B cell (primary cell): ENCODE data around the gene OR6M1. TPM values are rescaled to one million over a fixed set of nuclear protein-coding genes. Genes with fewer than 3 reads are reported as not detected.

Experiments used
- ATAC-seq: fragments of 200-7000 bp; cut with Tn5 transposase; one replicate; pipeline ENCODE4 v1.10.0; 2021; ENCODE audit warnings: low read depth, mild to moderate bottlenecking, moderate number of reproducible peaks, moderate library complexity
- CTCF ChIA-PET: fragments of 350-600 bp; sonication (Branson Sonifier 250); formaldehyde crosslinking; loops from one replicate; lab custom pipeline; 2021; ENCODE audit warnings: antibody characterized with exemption, inconsistent platforms; lab: Charles Lee
- POLR2A ChIA-PET: fragments of 350-600 bp; sonication (Branson Sonifier 250); formaldehyde crosslinking; loops from one replicate; lab custom pipeline; 2021; ENCODE audit warnings: antibody characterized with exemption; lab: Charles Lee
- DNase-seq: peaks from one replicate; pipeline ENCODE4 v3.0.0; 2013
- H2AFZ ChIP-seq: 2 replicates; pipeline ENCODE4 v1.6.1; 2012; ENCODE audit warnings: mild to moderate bottlenecking, low read depth, low read length; ENCODE audit not compliant: insufficient read depth, poor library complexity, severe bottlenecking
- H3K27ac ChIP-seq, 2 donors: 1 replicate in 1 of 2; 2 replicates in 1 of 2; pipeline ENCODE4 v1.5.1; 2012 to 2013; ENCODE audit warnings: low read length in 2 of 2, mild to moderate bottlenecking in 2 of 2, moderate library complexity in 1 of 2
- H3K27me3 ChIP-seq, 4 experiments: fragments of 200-600 bp in 1 of 4; sonication (generic) in 1 of 4; replicated peaks in 1 of 4; 1 replicate in 2 of 4; 2 replicates in 2 of 4; pipeline versions ENCODE4 v1.6.1 to v1.7.0; 2013 to 2016; ENCODE audit warnings: low read length in 3 of 4, mild to moderate bottlenecking in 2 of 4, mixed read lengths in 1 of 4, moderate library complexity in 1 of 4; ENCODE audit not compliant: insufficient read depth in 4 of 4, control insufficient read depth in 3 of 4; ENCODE audit errors: control extremely low read depth in 1 of 4
- H3K36me3 ChIP-seq, 2 experiments: replicated peaks in 1 of 2; 1 replicate in 1 of 2; 2 replicates in 1 of 2; pipeline versions ENCODE4 v1.6.1 to v1.7.1; 2013; ENCODE audit warnings: low read length in 1 of 2; ENCODE audit not compliant: insufficient read depth in 2 of 2, control insufficient read depth in 1 of 2; ENCODE audit errors: control extremely low read depth in 1 of 2, extremely low read depth in 1 of 2
- H3K4me1 ChIP-seq, 2 donors: fragments of 200-600 bp in 1 of 2; sonication (generic) in 1 of 2; 1 replicate in 1 of 2; 2 replicates in 1 of 2; pipeline versions ENCODE4 v1.5.1 to v1.6.1; 2013 to 2017; ENCODE audit warnings: low read length in 2 of 2; ENCODE audit not compliant: control insufficient read depth in 2 of 2, insufficient read depth in 2 of 2
- H3K4me2 ChIP-seq: replicated peaks from 2 replicates; pipeline ENCODE3; 2012; ENCODE audit warnings: mild to moderate bottlenecking, low read depth, low read length; ENCODE audit not compliant: poor library complexity, severe bottlenecking
- H3K4me3 ChIP-seq, 5 experiments: fragments of 200-600 bp in 1 of 5; sonication (generic) in 1 of 5; 1 replicate in 3 of 5; 2 replicates in 2 of 5; pipeline versions ENCODE4 v1.5.1 to v1.7.0; 2011 to 2016; ENCODE audit warnings: low read length in 4 of 5, mild to moderate bottlenecking in 4 of 5, low read depth in 2 of 5, control low read depth in 1 of 5, moderate library complexity in 1 of 5; ENCODE audit not compliant: insufficient read depth in 1 of 5; ENCODE audit errors: control extremely low read depth in 1 of 5, extremely low read depth in 1 of 5
- H3K79me2 ChIP-seq: fragments of 200-600 bp; sonication (generic); one replicate; pipeline ENCODE4 v1.6.0; 2016; ENCODE audit warnings: low read length; ENCODE audit not compliant: control insufficient read depth, insufficient read depth
- H3K9ac ChIP-seq: fragments of 200-600 bp; sonication (generic); 2 replicates; pipeline ENCODE4 v1.6.1; 2017; ENCODE audit warnings: mild to moderate bottlenecking, low read length, moderate library complexity
- H3K9me3 ChIP-seq, 3 donors: one replicate each; pipeline versions ENCODE4 v1.6.1 to v1.7.1; 2013; ENCODE audit warnings: low read length in 2 of 3; ENCODE audit not compliant: control insufficient read depth in 2 of 3, insufficient read depth in 1 of 3; ENCODE audit errors: control extremely low read depth in 1 of 3
- H4K20me1 ChIP-seq: 2 replicates; pipeline ENCODE4 v1.6.0; 2012; ENCODE audit warnings: mild to moderate bottlenecking, low read length; ENCODE audit not compliant: insufficient read depth, control insufficient read depth, poor library complexity, severe bottlenecking
- H3K27ac Mint-ChIP-seq: one replicate; pipeline ENCODE4 v1.8.0; 2021; ENCODE audit warnings: mixed read lengths
- H3K27me3 Mint-ChIP-seq: one replicate; pipeline ENCODE4 v1.8.0; 2021; ENCODE audit warnings: mixed read lengths
- H3K4me1 Mint-ChIP-seq: one replicate; pipeline ENCODE4 v1.8.0; 2021; ENCODE audit warnings: mixed read lengths
- H3K4me3 Mint-ChIP-seq: one replicate; pipeline ENCODE4 v1.8.0; 2021; ENCODE audit warnings: mixed read lengths
- H3K9me3 Mint-ChIP-seq: one replicate; pipeline ENCODE4 v1.8.0; 2022; ENCODE audit warnings: mixed read lengths; ENCODE audit not compliant: insufficient read depth
- EZH2 ChIP-seq: IDR thresholded peaks from 2 replicates; pipeline ENCODE4 v1.6.1; 2012; ENCODE audit warnings: borderline replicate concordance, low read depth, mild to moderate bottlenecking, moderate library complexity, low read length; ENCODE audit not compliant: insufficient read depth, poor library complexity, severe bottlenecking
- WGBS: methylation state at CpG from one replicate; pipeline ENCODE4 v1.1.5; 2013; ENCODE audit warnings: missing lambda C conversion rate; ENCODE audit not compliant: insufficient coverage; 5-methylcytosine and 5-hydroxymethylcytosine counted together
- intact Hi-C: fragments of 100-400 bp; cut with micrococcal nuclease; formaldehyde crosslinking; loops from one replicate; pipeline ENCODE4 v1.10.0; 2022
- polyA plus RNA-seq: library from polyadenylated mRNA; depleted of rRNA; stranded (reverse); fragments of >200 nt; gene quantifications from 2 replicates; pipeline ENCODE4 v1.2.3, GENCODE V29; 2012
- small RNA-seq: library from RNA; depleted of rRNA; stranded (forward); fragments of <200 nt; gene quantifications from one replicate; pipeline ENCODE3, GENCODE V24; 2012; ENCODE audit warnings: low replicate concordance, low read depth; ENCODE audit not compliant: insufficient read length
- total RNA-seq, 2 donors: library from RNA; stranded (reverse); fragments of 120-200 nt in 1 of 2; gene quantifications; 1 replicate in 1 of 2; 2 replicates in 1 of 2; pipeline versions ENCODE4 v1.2.3 to v1.2.4, GENCODE V29; 2013 to 2022
- TF ChIP-seq, protein P1 (sequence below): fragments of 200-600 bp; IDR thresholded peaks from one replicate; pipeline ENCODE4 v1.8.0; 2022; ENCODE audit warnings: antibody characterized with exemption, mild to moderate bottlenecking

Gene OR6M1
- total and polyA plus RNA-seq, 2 donors (not counting 1 experiment from before 2014, with no cell fraction given) = not detected

DNA sequence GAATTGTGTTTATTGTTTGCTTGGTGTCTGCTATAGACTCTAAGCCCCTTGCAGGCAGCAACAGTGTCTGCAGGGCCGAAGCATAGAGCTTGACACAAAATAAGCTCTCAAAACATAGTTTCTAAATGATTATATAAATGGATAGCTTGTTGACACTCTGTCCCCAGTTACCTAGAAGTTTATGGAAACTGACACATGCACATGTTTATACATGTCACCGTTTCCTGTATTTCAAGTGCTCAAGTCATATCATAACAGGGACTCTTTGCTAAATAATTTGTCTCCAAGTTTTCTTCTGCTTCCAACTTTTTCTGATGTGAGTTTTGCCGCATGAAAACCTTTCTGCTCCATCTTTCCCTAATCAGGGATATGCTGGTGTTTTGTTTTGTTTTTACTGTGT is 48.2 kb downstream of the OR6M1 start:
- Histone ChIP-seq H3K4me2 (no peak overlapping the region), H3K4me3 (no peak overlapping the region), H3K27ac (no peak overlapping the region), H4K20me1 (no peaks in the 10 kb centered on the region), H3K9ac (no peak overlapping the region), H3K9me3 (peaks cover 4 to 12% (median 9%) of the 10 kb centered on the region in 3 donors), H3K36me3 (no peaks in the 10 kb centered on the region), H3K79me2 (no peaks in the 10 kb centered on the region), H3K4me1 (no peaks in the 10 kb centered on the region), H2AFZ (no peak overlapping the region), H3K27me3 (peaks cover 0 to 2% (median 0%) of the 10 kb centered on the region in 4 experiments)
- Mint-ChIP-seq H3K4me1 (peaks cover 6% of the 10 kb centered on the region), H3K27me3 (peaks cover 5% of the 10 kb centered on the region), H3K4me3 (no peak overlapping the region), H3K27ac (no peak overlapping the region), H3K9me3 (peaks cover 8% of the 10 kb centered on the region)
- DNase-seq (no peak), ATAC-seq (no peak)
- ChIA-PET POLR2A (no interaction called here), CTCF (no interaction called here)
- WGBS = no CpG with 5 or more reads among the region's 3 CpGs
- intact Hi-C loops = no loop called here
- TF ChIP-seq, protein P1, sequence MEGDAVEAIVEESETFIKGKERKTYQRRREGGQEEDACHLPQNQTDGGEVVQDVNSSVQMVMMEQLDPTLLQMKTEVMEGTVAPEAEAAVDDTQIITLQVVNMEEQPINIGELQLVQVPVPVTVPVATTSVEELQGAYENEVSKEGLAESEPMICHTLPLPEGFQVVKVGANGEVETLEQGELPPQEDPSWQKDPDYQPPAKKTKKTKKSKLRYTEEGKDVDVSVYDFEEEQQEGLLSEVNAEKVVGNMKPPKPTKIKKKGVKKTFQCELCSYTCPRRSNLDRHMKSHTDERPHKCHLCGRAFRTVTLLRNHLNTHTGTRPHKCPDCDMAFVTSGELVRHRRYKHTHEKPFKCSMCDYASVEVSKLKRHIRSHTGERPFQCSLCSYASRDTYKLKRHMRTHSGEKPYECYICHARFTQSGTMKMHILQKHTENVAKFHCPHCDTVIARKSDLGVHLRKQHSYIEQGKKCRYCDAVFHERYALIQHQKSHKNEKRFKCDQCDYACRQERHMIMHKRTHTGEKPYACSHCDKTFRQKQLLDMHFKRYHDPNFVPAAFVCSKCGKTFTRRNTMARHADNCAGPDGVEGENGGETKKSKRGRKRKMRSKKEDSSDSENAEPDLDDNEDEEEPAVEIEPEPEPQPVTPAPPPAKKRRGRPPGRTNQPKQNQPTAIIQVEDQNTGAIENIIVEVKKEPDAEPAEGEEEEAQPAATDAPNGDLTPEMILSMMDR = no peak
- TF ChIP-seq EZH2 = no peak

DNA sequence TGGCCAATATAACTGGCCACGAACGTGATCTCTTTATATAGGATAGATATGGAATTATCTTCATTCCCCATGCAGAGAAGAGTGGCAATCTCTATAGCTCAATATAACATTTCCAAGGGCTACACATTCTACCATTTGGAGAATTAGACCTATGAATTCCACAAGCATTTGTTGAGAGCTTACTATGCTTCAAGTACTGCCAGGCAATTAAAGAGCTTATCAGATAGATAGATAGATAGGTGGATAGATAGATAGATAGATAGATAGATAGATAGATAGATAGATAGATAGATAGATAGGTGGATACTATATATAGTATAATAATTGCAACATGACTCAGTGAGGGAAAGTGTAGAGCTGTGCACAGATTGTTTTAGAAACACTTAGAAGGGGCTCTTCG is 50.3 kb downstream of the OR6M1 start:
- 100% methylated on average over 1 of the region's 3 CpGs for WGBS
- H3K79me2 ChIP-seq = no peaks in the 10 kb centered on the region
- H3K9me3 ChIP-seq = no peaks in the 10 kb centered on the region
- Mint-ChIP-seq H3K4me3 (no peak overlapping the region), H3K4me1 (peaks cover 6% of the 10 kb centered on the region), H3K27me3 (peaks cover 22% of the 10 kb centered on the region), H3K9me3 (no peaks in the 10 kb centered on the region), H3K27ac (no peak overlapping the region)
- H3K4me1 ChIP-seq = no peaks in the 10 kb centered on the region
- ChIA-PET POLR2A (no interaction called here), CTCF (no interaction called here)
- ATAC-seq (no peak), DNase-seq (no peak)
- no peak overlapping the region for H3K4me3 ChIP-seq
- H2AFZ ChIP-seq = no peak overlapping the region
- H3K4me2 ChIP-seq = no peak overlapping the region
- H3K27me3 ChIP-seq = peaks cover 0 to 2% (median 0%) of the 10 kb centered on the region in 4 experiments
- intact Hi-C loops = no loop called here
- no peaks in the 10 kb centered on the region for H3K36me3 ChIP-seq
- H3K9ac ChIP-seq = no peak overlapping the region
- H4K20me1 ChIP-seq = no peaks in the 10 kb centered on the region
- TF ChIP-seq, protein P1 = no peak
- no peak for TF ChIP-seq EZH2
- H3K27ac ChIP-seq = no peak overlapping the region

Small RNA genes lying within 50 kb of the gene (small RNA-seq; reads per million reads assigned to genes)
- gene RNU1-21P = 4.0 reads per million, percentile 60 among the genes with 10 or more reads in this experiment

Other genes starting within 250 kb of the OR6M1 start
- not detected in 2 replicates for gene SCN3B, start 151.7 kb downstream of the OR6M1 start, total RNA-seq
- not detected in 2 replicates for gene SCN3B, start 151.7 kb downstream of the OR6M1 start, polyA plus RNA-seq
- 25.1 and 32.3 TPM in 2 replicates for gene ZNF202, start 64.7 kb downstream of the OR6M1 start, total RNA-seq
- 17.0 and 17.9 TPM in 2 replicates for gene ZNF202, start 64.7 kb downstream of the OR6M1 start, polyA plus RNA-seq
- not detected in 2 replicates for gene OR6X1, start 51.8 kb downstream of the OR6M1 start, total RNA-seq
- not detected in 2 replicates for gene OR6X1, start 51.8 kb downstream of the OR6M1 start, polyA plus RNA-seq
- gene TMEM225, start 79.3 kb upstream of the OR6M1 start, total RNA-seq = not detected in 2 replicates
- gene TMEM225, start 79.3 kb upstream of the OR6M1 start, polyA plus RNA-seq = not detected in 2 replicates
- not detected in 2 replicates for gene OR8D4, start 95.8 kb upstream of the OR6M1 start, total RNA-seq
- gene OR8D4, start 95.8 kb upstream of the OR6M1 start, polyA plus RNA-seq = not detected in 2 replicates
- not detected in 2 replicates for gene OR4D5, start 133.3 kb upstream of the OR6M1 start, total RNA-seq
- gene OR4D5, start 133.3 kb upstream of the OR6M1 start, polyA plus RNA-seq = not detected in 2 replicates
- not detected in 2 replicates for gene OR6T1, start 137.5 kb upstream of the OR6M1 start, total RNA-seq
- gene OR6T1, start 137.5 kb upstream of the OR6M1 start, polyA plus RNA-seq = not detected in 2 replicates
- not detected in 2 replicates for gene OR10S1, start 171.4 kb upstream of the OR6M1 start, total RNA-seq
- gene OR10S1, start 171.4 kb upstream of the OR6M1 start, polyA plus RNA-seq = not detected in 2 replicates
- gene OR10G6, start 188.8 kb upstream of the OR6M1 start, total RNA-seq = not detected in 2 replicates
- gene OR10G6, start 188.8 kb upstream of the OR6M1 start, polyA plus RNA-seq = not detected in 2 replicates
- not detected in 2 replicates for gene OR10G4, start 206.6 kb upstream of the OR6M1 start, total RNA-seq
- gene OR10G4, start 206.6 kb upstream of the OR6M1 start, polyA plus RNA-seq = not detected in 2 replicates
- gene OR10G9, start 216.7 kb upstream of the OR6M1 start, total RNA-seq = not detected in 2 replicates
- gene OR10G9, start 216.7 kb upstream of the OR6M1 start, polyA plus RNA-seq = not detected in 2 replicates
- not detected in 2 replicates for gene OR10G8, start 220.4 kb upstream of the OR6M1 start, total RNA-seq
- gene OR10G8, start 220.4 kb upstream of the OR6M1 start, polyA plus RNA-seq = not detected in 2 replicates
- gene OR10G7, start 235.0 kb upstream of the OR6M1 start, total RNA-seq = not detected in 2 replicates
- not detected in 2 replicates for gene OR10G7, start 235.0 kb upstream of the OR6M1 start, polyA plus RNA-seq